HL-60 (cell line): ENCODE data around the gene CETN2.

ENCODE experiments used
- DNase-seq, 2 experiments: peaks; one replicate each; pipeline ENCODE4 v3.0.0-alpha.2; 2010 to 2020; ENCODE audit warnings: low read depth in 1 of 2, low spot score in 1 of 2
- H3K27ac ChIP-seq: fragments of 250-450 bp; sonication (Bioruptor Pico); replicated peaks from 2 replicates; pipeline ENCODE4 v1.5.1; 2020; ENCODE audit warnings: mild to moderate bottlenecking, moderate library complexity
- H3K27me3 ChIP-seq: fragments of 250-450 bp; sonication (Bioruptor Pico); 2 replicates; pipeline ENCODE4 v1.5.1; 2021; ENCODE audit warnings: mild to moderate bottlenecking, moderate library complexity; ENCODE audit not compliant: insufficient read depth, poor library complexity, severe bottlenecking
- H3K4me3 ChIP-seq: replicated peaks from 2 replicates; pipeline ENCODE4 v1.5.1; 2011; ENCODE audit warnings: mild to moderate bottlenecking, control low read depth, low read length; ENCODE audit not compliant: insufficient read depth
- GABPA ChIP-seq: IDR thresholded peaks from 2 replicates; pipeline ENCODE4 v1.6.1; 2012; ENCODE audit warnings: low read depth
- POLR2AphosphoS5 ChIP-seq: IDR thresholded peaks from 2 replicates; pipeline ENCODE4 v1.6.1; 2012; ENCODE audit warnings: low read depth
- SPI1 ChIP-seq: IDR thresholded peaks from 2 replicates; pipeline ENCODE4 v1.6.1; 2012; ENCODE audit warnings: low read depth, mild to moderate bottlenecking, borderline replicate concordance
- TF ChIP-seq, protein P1 (sequence below): IDR thresholded peaks from one replicate; pipeline ENCODE4 v1.5.1; 2011; ENCODE audit warnings: low read length, control low read depth, inconsistent platforms; ENCODE audit not compliant: insufficient read depth
- TF ChIP-seq, protein P2 (sequence below): IDR thresholded peaks from 2 replicates; pipeline ENCODE4 v1.6.1; 2012; ENCODE audit warnings: low read depth; ENCODE audit not compliant: insufficient replicate concordance

Gene CETN2

DNA sequence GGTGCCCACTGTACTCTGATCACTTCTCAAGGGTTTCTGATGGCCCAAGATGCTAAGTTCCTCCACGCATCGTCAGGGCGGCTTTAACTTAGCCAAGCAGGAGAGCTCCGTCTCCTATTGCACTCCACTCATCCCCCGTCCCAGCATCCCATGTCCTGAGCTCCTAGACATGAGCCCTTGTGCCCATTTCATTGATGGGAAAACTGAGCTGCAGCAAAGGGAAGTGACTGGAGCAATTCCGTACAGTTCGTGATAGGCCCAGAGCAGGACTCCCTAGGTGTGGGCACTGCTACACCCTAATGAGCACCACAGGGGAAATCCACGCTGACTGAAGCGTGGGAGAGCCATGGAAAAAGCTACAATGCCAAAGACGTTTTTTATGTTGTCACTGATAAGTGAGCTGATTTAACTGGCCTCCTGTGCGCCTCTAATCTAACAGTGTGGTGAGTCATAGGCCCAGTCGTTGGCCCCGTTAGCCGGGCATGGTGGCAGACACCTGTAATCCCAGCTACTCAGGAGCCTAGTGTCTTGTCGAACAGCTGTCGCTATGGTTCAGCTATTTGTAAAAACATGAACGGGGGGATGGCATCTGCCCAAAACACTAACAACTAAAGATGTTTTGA is 15.2 kb upstream of the CETN2 start:
- no peak overlapping the region for H3K27ac ChIP-seq
- no peak overlapping the region for H3K4me3 ChIP-seq
- TF ChIP-seq, protein P1, sequence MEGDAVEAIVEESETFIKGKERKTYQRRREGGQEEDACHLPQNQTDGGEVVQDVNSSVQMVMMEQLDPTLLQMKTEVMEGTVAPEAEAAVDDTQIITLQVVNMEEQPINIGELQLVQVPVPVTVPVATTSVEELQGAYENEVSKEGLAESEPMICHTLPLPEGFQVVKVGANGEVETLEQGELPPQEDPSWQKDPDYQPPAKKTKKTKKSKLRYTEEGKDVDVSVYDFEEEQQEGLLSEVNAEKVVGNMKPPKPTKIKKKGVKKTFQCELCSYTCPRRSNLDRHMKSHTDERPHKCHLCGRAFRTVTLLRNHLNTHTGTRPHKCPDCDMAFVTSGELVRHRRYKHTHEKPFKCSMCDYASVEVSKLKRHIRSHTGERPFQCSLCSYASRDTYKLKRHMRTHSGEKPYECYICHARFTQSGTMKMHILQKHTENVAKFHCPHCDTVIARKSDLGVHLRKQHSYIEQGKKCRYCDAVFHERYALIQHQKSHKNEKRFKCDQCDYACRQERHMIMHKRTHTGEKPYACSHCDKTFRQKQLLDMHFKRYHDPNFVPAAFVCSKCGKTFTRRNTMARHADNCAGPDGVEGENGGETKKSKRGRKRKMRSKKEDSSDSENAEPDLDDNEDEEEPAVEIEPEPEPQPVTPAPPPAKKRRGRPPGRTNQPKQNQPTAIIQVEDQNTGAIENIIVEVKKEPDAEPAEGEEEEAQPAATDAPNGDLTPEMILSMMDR = no peak
- TF ChIP-seq, protein P2, sequence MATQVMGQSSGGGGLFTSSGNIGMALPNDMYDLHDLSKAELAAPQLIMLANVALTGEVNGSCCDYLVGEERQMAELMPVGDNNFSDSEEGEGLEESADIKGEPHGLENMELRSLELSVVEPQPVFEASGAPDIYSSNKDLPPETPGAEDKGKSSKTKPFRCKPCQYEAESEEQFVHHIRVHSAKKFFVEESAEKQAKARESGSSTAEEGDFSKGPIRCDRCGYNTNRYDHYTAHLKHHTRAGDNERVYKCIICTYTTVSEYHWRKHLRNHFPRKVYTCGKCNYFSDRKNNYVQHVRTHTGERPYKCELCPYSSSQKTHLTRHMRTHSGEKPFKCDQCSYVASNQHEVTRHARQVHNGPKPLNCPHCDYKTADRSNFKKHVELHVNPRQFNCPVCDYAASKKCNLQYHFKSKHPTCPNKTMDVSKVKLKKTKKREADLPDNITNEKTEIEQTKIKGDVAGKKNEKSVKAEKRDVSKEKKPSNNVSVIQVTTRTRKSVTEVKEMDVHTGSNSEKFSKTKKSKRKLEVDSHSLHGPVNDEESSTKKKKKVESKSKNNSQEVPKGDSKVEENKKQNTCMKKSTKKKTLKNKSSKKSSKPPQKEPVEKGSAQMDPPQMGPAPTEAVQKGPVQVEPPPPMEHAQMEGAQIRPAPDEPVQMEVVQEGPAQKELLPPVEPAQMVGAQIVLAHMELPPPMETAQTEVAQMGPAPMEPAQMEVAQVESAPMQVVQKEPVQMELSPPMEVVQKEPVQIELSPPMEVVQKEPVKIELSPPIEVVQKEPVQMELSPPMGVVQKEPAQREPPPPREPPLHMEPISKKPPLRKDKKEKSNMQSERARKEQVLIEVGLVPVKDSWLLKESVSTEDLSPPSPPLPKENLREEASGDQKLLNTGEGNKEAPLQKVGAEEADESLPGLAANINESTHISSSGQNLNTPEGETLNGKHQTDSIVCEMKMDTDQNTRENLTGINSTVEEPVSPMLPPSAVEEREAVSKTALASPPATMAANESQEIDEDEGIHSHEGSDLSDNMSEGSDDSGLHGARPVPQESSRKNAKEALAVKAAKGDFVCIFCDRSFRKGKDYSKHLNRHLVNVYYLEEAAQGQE = no peak
- TF ChIP-seq GABPA (no peak), POLR2AphosphoS5 (no peak), SPI1 (no peak)
- DNase-seq = no peak
- no peaks in the 10 kb centered on the region for H3K27me3 ChIP-seq

DNA sequence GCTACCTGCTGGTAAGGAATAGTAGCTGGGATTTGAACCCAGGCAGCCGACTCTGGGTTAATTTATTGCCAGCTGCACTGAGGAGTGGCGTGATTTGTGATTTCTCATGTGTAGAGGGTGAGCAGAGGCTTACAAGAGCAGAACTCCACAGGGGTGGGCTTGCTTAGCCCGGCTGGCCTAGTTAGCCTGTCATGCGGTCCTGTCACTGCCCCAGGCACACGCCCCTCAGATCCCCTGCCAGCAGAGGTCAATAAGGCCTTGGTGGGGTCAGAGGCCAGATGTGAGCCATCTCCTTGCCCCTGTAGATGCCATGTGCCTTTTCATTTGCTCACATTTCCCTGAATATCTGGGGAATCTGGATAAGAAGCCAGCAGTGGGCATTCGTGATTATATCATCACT is 13.7 kb upstream of the CETN2 start:
- DNase-seq = no peak
- Histone ChIP-seq H3K27ac (no peak overlapping the region), H3K4me3 (no peak overlapping the region), H3K27me3 (no peaks in the 10 kb centered on the region)
- TF ChIP-seq, protein P2 = no peak
- TF ChIP-seq SPI1 (no peak), GABPA (no peak), POLR2AphosphoS5 (no peak)
- TF ChIP-seq, protein P1 = no peak

DNA sequence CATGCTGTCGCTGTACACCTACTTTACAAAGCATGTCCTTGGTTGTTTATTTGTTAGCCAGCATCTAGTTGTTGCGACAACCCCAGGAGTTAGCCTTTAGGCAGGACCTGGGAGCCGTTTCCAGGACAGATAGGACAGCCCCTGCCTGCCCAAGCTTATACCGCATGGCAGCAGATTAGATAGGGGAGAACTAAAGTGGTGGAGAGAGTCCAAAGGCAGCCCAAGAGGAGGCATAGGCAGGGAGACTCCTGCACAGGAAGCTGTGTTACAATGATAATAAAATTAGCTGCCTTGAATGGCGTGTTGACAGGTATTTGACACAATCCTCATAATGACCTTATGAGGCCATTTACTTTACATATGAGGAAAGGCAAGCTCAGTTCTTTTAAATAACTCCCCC is 13.3 kb upstream of the CETN2 start:
- no peaks in the 10 kb centered on the region for H3K27me3 ChIP-seq
- H3K27ac ChIP-seq = no peak overlapping the region

More for the DNA sequence above, 13.3 kb upstream of the CETN2 start:
- DNase-seq = no peak
- no peak overlapping the region for H3K4me3 ChIP-seq
- no peak for TF ChIP-seq GABPA
- TF ChIP-seq, protein P1 = no peak
- no peak for TF ChIP-seq SPI1
